ENCODE results near the gene KDM4B.

The KDM4B gene

DNA sequence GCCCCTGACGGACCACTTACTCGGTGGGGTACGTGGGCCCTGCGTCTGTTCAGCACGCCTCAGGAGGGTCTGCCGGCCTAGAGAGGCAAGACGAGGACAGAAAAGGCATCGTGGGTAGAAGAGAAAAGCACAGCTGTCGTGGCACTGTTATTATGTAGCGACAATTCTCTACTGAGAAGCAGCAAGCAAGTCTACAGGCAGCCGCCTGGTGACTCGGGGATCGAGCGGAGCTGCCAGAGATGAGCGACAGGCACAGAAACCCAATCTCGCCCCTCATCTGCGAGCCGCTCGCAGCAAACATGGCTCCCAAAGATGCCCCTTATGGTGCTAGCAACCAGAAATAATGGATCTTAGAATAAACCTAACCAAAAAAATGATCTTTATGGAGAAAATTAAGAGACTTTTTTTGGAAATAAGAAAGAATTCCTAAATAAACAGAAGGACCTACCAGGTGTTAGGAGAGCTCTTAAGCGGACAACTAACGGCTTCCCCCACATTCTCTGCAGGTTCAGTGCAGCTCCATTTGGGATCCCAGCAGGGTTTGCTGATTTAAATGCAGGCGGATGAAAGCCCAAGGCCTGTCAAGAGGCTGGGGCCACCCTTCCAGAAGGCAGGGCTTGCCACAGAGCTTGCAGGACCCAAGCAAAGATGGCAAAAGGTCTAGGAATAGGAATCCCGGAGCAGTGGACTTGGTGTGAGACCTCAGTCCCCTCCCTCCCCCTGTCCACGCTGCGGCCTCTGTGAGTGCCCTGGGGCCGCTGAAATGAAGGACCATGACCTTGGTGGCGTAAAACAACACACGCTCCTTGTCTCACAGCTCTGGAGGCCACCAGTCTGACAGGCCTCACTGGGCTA lies 152.6 kb downstream of the KDM4B start:
- ChIA-PET POLR2A (no interaction called here), CTCF (no interaction called here)
- no peak for TF ChIP-seq ZNF384 (IDR thresholded peaks at IDR 0.05)
- TF ChIP-seq TARDBP (IDR thresholded peaks at IDR 0.05), result no peak
- TF ChIP-seq SP1 (IDR thresholded peaks at IDR 0.05), result no peak
- no peak for TF ChIP-seq BHLHE40 (IDR thresholded peaks at IDR 0.05; ENCODE audit: borderline replicate concordance)
- TF ChIP-seq SUZ12 (IDR thresholded peaks at IDR 0.05), result no peak
- TF ChIP-seq NFRKB (IDR thresholded peaks at IDR 0.05), result no peak
- TF ChIP-seq FOXA1 (IDR thresholded peaks at IDR 0.05), result no peak
- DNase-seq (ENCODE audit: extremely low spot score), result no peak

DNA sequence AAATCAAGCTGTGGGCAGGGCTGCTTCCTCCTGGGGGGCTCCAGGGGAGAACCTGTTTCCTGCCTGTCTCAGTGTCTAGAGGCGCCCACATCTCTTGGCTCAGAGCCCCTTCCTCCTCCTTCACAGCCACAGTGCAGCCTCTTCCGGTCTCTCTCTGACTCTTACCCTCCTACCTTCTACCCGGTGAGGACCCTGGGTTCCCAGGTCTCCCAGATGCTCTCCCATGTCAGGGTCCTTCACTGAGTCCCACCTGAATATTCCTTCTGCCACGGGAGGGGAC lies 153.1 kb downstream of the KDM4B start:
- ChIA-PET CTCF (no interaction called here), POLR2A (no interaction called here)
- DNase-seq (ENCODE audit: extremely low spot score), result no peak
- TF ChIP-seq ZNF384 (IDR thresholded peaks at IDR 0.05), result no peak
- no peak for TF ChIP-seq LEF1 (IDR thresholded peaks at IDR 0.05; ENCODE audit: borderline replicate concordance)
- TF ChIP-seq TARDBP (IDR thresholded peaks at IDR 0.05), result no peak
- no peak for TF ChIP-seq HDGF (IDR thresholded peaks at IDR 0.05; ENCODE audit: borderline replicate concordance)
- TF ChIP-seq FOXK2 (IDR thresholded peaks at IDR 0.05), result no peak
- TF ChIP-seq FOXM1 (IDR thresholded peaks at IDR 0.05; ENCODE audit: borderline replicate concordance), result no peak
- TF ChIP-seq ELF4 (IDR thresholded peaks at IDR 0.05), result no peak
- TF ChIP-seq, protein P1, sequence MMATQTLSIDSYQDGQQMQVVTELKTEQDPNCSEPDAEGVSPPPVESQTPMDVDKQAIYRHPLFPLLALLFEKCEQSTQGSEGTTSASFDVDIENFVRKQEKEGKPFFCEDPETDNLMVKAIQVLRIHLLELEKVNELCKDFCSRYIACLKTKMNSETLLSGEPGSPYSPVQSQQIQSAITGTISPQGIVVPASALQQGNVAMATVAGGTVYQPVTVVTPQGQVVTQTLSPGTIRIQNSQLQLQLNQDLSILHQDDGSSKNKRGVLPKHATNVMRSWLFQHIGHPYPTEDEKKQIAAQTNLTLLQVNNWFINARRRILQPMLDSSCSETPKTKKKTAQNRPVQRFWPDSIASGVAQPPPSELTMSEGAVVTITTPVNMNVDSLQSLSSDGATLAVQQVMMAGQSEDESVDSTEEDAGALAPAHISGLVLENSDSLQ (IDR thresholded peaks at IDR 0.05), result no peak
- no peak for TF ChIP-seq L3MBTL2 (conservative IDR thresholded peaks at IDR 0.05)
- TF ChIP-seq NFRKB (IDR thresholded peaks at IDR 0.05), result no peak
- no peak for TF ChIP-seq ARNT (IDR thresholded peaks at IDR 0.05)

DNA sequence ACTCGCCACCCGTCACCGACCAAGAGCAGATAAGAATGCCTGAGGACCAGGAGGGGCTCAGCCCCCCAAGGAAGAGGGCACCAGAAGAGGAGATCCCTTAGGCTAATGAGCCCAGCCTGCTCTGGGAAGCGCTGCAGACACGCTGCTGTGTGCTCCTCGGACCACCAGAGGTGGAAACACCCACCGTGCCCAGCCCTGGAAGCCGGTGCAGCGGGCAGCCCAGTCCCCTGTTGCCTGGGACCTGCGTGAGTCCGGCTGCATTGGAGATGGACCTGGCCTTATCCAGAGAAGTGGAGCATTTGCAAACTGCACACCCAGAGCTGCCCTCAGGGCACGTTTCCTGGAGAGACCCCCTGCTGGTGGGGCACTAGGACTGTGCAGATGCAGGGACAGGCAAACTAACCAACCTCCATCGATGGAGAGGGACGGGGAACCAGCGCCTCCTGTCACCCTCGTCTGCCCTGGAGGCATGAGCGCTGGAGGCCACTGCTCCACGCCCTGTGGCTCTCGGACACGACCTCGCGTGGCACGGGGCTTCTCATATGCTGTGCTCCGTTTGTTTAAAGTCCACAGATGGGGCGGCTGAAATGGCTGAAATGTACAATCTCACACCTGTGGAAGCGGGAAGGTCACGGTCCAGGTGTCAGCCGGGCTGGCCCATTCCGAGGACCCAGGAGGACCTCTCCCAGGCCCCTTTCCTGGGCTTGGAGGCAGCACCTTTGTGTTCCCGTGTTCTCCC lies 153.9 kb downstream of the KDM4B start:
- TF ChIP-seq HDGF (IDR thresholded peaks at IDR 0.05; ENCODE audit: borderline replicate concordance) (no peak), CTBP1 (IDR thresholded peaks at IDR 0.05; ENCODE audit: borderline replicate concordance) (no peak), ZNF384 (IDR thresholded peaks at IDR 0.05) (no peak), NFRKB (IDR thresholded peaks at IDR 0.05) (no peak), FOXK2 (IDR thresholded peaks at IDR 0.05) (no peak), FOXM1 (IDR thresholded peaks at IDR 0.05; ENCODE audit: borderline replicate concordance) (no peak), SUZ12 (IDR thresholded peaks at IDR 0.05) (no peak), TARDBP (IDR thresholded peaks at IDR 0.05) (no peak), FOXA1 (IDR thresholded peaks at IDR 0.05) (no peak), ELF4 (IDR thresholded peaks at IDR 0.05) (no peak), ARNT (IDR thresholded peaks at IDR 0.05) (no peak)
- TF ChIP-seq, protein P1 (IDR thresholded peaks at IDR 0.05), result no peak
- no peak for DNase-seq (ENCODE audit: extremely low spot score)
- ChIA-PET POLR2A (no interaction called here), CTCF (no interaction called here)

DNA sequence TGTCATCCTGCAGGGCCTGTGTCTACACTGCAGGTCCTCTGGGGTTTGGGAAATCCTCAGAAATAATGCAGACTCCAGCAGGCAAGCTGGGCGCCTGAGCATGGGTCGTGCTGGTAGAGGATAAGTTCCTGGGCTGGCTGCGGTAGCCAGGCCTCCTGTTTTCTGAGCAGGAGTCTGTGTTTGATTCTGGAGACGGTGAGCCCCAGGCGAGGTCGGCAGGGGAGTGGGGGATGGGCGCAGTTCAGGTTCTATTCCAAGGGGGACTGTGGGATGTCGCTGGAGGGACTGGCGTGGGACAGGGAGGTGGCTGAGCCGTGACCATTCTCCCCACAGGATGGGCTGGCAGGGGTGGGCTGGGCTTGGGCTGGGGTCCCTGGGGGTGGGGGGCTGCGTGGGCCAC lies 154.7 kb downstream of the KDM4B start:
- TF ChIP-seq ZNF384 (IDR thresholded peaks at IDR 0.05) (no peak), SUZ12 (IDR thresholded peaks at IDR 0.05) (no peak), TARDBP (IDR thresholded peaks at IDR 0.05) (no peak), FOXK2 (IDR thresholded peaks at IDR 0.05) (no peak), ELF4 (IDR thresholded peaks at IDR 0.05) (no peak), CTBP1 (IDR thresholded peaks at IDR 0.05; ENCODE audit: borderline replicate concordance) (no peak), L3MBTL2 (conservative IDR thresholded peaks at IDR 0.05) (no peak)
- TF ChIP-seq, protein P1 (IDR thresholded peaks at IDR 0.05), result no peak
- CTCF ChIA-PET, result no interaction called here
- no peak for DNase-seq (ENCODE audit: extremely low spot score)
- POLR2A ChIA-PET, result no interaction called here

DNA sequence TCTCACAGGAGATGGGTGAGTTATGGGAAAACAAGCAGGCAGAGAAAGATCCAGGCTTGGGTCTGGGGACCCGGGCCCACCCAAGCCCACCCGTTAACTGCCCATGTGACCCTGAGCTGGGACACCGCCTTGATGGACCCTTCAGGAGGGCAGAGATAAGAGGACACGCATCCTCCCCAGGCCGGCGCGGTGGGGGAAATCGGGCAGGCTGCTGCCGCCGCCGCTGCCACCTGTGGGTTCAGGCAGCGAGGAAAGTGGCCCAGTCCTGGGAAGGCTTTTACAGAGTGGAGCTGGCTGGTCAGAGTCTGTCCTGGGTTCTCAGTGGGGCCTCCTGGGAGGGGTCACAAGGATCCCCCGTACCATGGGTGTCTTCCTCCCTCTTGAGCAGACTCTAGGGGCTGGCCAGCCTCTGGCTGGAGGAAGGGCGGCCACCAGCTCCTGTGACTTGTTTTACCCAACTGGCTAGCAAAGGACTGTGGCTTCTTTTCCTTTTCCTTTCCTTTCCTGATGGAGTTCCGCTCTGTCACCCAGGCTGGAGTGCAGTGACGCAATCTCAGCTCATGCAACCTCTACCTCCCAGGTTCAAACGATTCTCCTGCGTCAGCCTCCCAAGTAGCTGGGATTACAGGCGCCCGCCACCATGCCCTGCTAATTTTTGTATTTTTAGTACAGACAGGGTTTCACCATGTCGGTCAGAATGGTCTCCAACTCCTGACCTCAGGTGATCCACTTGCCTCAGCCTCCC lies 155.4 kb downstream of the KDM4B start:
- CTCF ChIA-PET, result no interaction called here
- TF ChIP-seq HDGF (IDR thresholded peaks at IDR 0.05; ENCODE audit: borderline replicate concordance) (no peak), BHLHE40 (IDR thresholded peaks at IDR 0.05; ENCODE audit: borderline replicate concordance) (no peak), ZNF384 (IDR thresholded peaks at IDR 0.05) (no peak), FOXM1 (IDR thresholded peaks at IDR 0.05; ENCODE audit: borderline replicate concordance) (no peak), TARDBP (IDR thresholded peaks at IDR 0.05) (no peak), SUZ12 (IDR thresholded peaks at IDR 0.05) (no peak), LEF1 (IDR thresholded peaks at IDR 0.05; ENCODE audit: borderline replicate concordance) (no peak), FOXK2 (IDR thresholded peaks at IDR 0.05) (no peak), FOXA1 (IDR thresholded peaks at IDR 0.05) (no peak), SP1 (IDR thresholded peaks at IDR 0.05) (no peak), NFRKB (IDR thresholded peaks at IDR 0.05) (no peak), CTBP1 (IDR thresholded peaks at IDR 0.05; ENCODE audit: borderline replicate concordance) (no peak), L3MBTL2 (conservative IDR thresholded peaks at IDR 0.05) (no peak), ELF4 (IDR thresholded peaks at IDR 0.05) (no peak), ARNT (IDR thresholded peaks at IDR 0.05) (no peak)
- TF ChIP-seq, protein P1 (IDR thresholded peaks at IDR 0.05), result no peak
- no peak for DNase-seq (ENCODE audit: extremely low spot score)
- POLR2A ChIA-PET, result no interaction called here
